NCI-H526 treated with DMSO at 0.1 percent for 48 hours (cell line): ENCODE measurements around the gene ETV6.
A peak's percentile ranks its signal among the peaks of the same experiment; 100 is the strongest.

Source experiments
- DNase-seq: peaks from one replicate; lab custom pipeline; 2025; lab: John Stamatoyannopoulos, UW

The ETV6 gene

GRCh38 chr12:11801643-11802042 is 152.2 kb downstream of the ETV6 start:
- DNase-seq: no peak

GRCh38 chr12:11804130-11804529 is 154.7 kb downstream of the ETV6 start:
- DNase-seq: no peak

- DNase-seq: no peak
Measured at GRCh38 chr12:11805043-11805442, 155.6 kb downstream of the ETV6 start.

- DNase-seq: no peak
Measured at GRCh38 chr12:11805680-11806079, 156.2 kb downstream of the ETV6 start.

- DNase-seq: peak; percentile 97
Measured at GRCh38 chr12:11807458-11807857, 158.0 kb downstream of the ETV6 start.

- DNase-seq: no peak
Measured at GRCh38 chr12:11808931-11809330, 159.5 kb downstream of the ETV6 start.

- DNase-seq: no peak
Measured at GRCh38 chr12:11810206-11810545, 160.7 kb downstream of the ETV6 start.

GRCh38 chr12:11811008-11811407 is 161.5 kb downstream of the ETV6 start:
- DNase-seq: no peak

- no peak for DNase-seq
Measured at GRCh38 chr12:11812241-11812585, 162.7 kb downstream of the ETV6 start.

- peak; percentile 42 for DNase-seq
Measured at GRCh38 chr12:11812586-11813437, 163.3 kb downstream of the ETV6 start.

GRCh38 chr12:11813438-11813813 is 164.0 kb downstream of the ETV6 start:
- DNase-seq: no peak

- DNase-seq: no peak
Measured at GRCh38 chr12:11814374-11814773, 164.9 kb downstream of the ETV6 start.

GRCh38 chr12:11815397-11815796 is 165.9 kb downstream of the ETV6 start:
- no peak for DNase-seq

GRCh38 chr12:11819643-11820042 is 170.2 kb downstream of the ETV6 start:
- DNase-seq: no peak

- DNase-seq: no peak
Measured at GRCh38 chr12:11820476-11820875, 171.0 kb downstream of the ETV6 start.

GRCh38 chr12:11821386-11822080 is 172.1 kb downstream of the ETV6 start:
- no peak for DNase-seq

- peak; percentile 46 for DNase-seq
Measured at GRCh38 chr12:11822081-11822834, 172.8 kb downstream of the ETV6 start.

GRCh38 chr12:11823043-11823442 is 173.6 kb downstream of the ETV6 start:
- DNase-seq: no peak

GRCh38 chr12:11823593-11823992 is 174.1 kb downstream of the ETV6 start:
- no peak for DNase-seq

GRCh38 chr12:11824069-11824468 is 174.6 kb downstream of the ETV6 start:
- DNase-seq: no peak

GRCh38 chr12:11824736-11825135 is 175.3 kb downstream of the ETV6 start:
- no peak for DNase-seq

- no peak for DNase-seq
Measured at GRCh38 chr12:11825278-11825677, 175.8 kb downstream of the ETV6 start.

- DNase-seq: no peak
Measured at GRCh38 chr12:11826574-11826973, 177.1 kb downstream of the ETV6 start.
